BLaER1 (cell line): Measurements from ENCODE around the gene GPR171.
"Not testable (repeated sequence)": the region's sequence is repeated elsewhere in the genome, so short reads cannot be mapped to it uniquely, and the experiment has no call there.

Experiments
- H3K27ac ChIP-seq: shearing (Covaris generic); formaldehyde crosslinking; 2 replicates; pipeline ENCODE4 v1.8.1; 2022
- H3K27me3 ChIP-seq: shearing (Covaris generic); formaldehyde crosslinking; 2 replicates; pipeline ENCODE4 v1.8.1; 2022
- H3K36me3 ChIP-seq: shearing (Covaris generic); formaldehyde crosslinking; 2 replicates; pipeline ENCODE4 v1.8.1; 2022
- H3K4me1 ChIP-seq: shearing (Covaris generic); formaldehyde crosslinking; 2 replicates; pipeline ENCODE4 v1.8.1; 2022
- H3K4me2 ChIP-seq: shearing (Covaris generic); formaldehyde crosslinking; 2 replicates; pipeline ENCODE4 v1.8.1; 2022
- H3K4me3 ChIP-seq: shearing (Covaris generic); formaldehyde crosslinking; 2 replicates; pipeline ENCODE4 v1.8.1; 2022
- H3K9ac ChIP-seq: shearing (Covaris generic); formaldehyde crosslinking; 2 replicates; pipeline ENCODE4 v1.8.1; 2022
- H3K9me3 ChIP-seq: shearing (Covaris generic); formaldehyde crosslinking; 2 replicates; pipeline ENCODE4 v1.8.1; 2022
- H4K20me1 ChIP-seq: shearing (Covaris generic); formaldehyde crosslinking; 2 replicates; pipeline ENCODE4 v1.8.1; 2022
- Cebpa-rat ChIP-seq: shearing (Covaris generic); IDR thresholded peaks from 2 replicates; pipeline ENCODE4 v1.8.1; 2022

Gene GPR171

DNA sequence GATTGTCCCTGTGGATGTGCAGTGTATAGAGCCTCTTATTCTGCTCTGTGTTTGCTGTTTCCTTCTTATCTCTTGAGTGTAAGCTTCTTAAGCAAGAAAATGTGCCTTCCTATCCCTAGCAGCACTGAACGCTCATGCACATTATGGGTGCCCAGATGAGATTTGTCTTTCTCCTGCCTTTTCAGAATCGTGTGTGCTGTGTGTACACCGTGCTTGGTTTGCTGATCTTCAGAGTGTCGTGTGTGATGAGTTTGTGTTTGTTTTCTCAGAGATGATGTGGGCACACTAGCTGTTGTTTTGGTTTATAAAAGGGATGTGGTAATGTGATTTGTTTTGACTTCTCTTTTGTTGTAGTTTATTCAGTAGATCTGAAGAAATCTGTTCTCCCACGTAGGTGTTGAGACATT lies 19.7 kb downstream of the GPR171 start:
- no peaks in the 10 kb centered on the region for H3K27me3 ChIP-seq
- no peak for TF ChIP-seq Cebpa-rat
- no peaks in the 10 kb centered on the region for H4K20me1 ChIP-seq
- no peak overlapping the region for H3K9ac ChIP-seq
- peaks cover 12% of the 10 kb centered on the region; the same call in 1 of the 2 replicates for H3K4me1 ChIP-seq
- H3K4me3 ChIP-seq: no peak overlapping the region
- peaks cover 5% of the 10 kb centered on the region; the same call in 1 of the 2 replicates for H3K36me3 ChIP-seq
- no peak overlapping the region for H3K4me2 ChIP-seq
- H3K27ac ChIP-seq: no peak overlapping the region
- no peaks in the 10 kb centered on the region for H3K9me3 ChIP-seq

DNA sequence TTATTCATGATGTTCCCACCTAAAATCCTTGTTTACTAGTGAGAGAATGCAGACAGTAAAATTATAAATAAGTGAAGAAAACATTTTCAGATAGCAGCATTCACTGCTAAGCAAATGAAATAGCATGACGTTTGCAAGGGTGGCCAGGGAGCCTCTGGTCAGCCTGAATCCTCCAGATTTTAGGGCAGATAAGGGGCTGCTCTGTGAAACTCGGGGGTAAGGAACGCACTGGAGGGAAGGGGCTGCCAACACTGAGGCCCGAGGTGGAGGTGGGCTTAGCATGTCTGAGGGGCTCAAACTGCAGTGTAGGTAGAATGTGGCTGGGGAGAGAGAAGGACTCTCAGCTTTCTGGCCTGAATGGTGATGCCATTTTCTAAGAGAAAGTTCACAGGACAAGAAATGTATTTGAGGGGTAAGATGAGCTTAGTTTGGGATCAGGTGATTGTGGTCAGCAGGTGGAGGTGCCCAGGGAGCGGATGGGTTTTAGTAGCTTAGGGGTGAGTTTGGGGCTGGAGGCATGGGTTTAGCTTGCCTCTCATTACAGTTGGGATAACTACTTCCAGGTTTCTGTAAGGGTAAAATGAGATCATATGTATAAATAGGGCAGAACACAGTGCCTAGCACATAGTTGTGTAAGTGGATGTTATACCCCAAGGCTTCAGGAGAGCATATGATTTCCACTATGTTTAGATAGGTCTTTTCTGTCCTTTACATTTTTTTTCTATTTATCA lies 20.5 kb downstream of the GPR171 start:
- H3K27ac ChIP-seq: no peak overlapping the region
- no peak overlapping the region for H3K9ac ChIP-seq
- H3K4me3 ChIP-seq: no peak overlapping the region
- peaks cover 5% of the 10 kb centered on the region; the same call in 1 of the 2 replicates for H3K36me3 ChIP-seq
- TF ChIP-seq Cebpa-rat: no peak
- no peaks in the 10 kb centered on the region for H4K20me1 ChIP-seq
- H3K4me1 ChIP-seq: peaks cover 12% of the 10 kb centered on the region; the same call in 1 of the 2 replicates
- no peaks in the 10 kb centered on the region for H3K27me3 ChIP-seq
- H3K4me2 ChIP-seq: no peak overlapping the region
- H3K9me3 ChIP-seq: no peaks in the 10 kb centered on the region

DNA sequence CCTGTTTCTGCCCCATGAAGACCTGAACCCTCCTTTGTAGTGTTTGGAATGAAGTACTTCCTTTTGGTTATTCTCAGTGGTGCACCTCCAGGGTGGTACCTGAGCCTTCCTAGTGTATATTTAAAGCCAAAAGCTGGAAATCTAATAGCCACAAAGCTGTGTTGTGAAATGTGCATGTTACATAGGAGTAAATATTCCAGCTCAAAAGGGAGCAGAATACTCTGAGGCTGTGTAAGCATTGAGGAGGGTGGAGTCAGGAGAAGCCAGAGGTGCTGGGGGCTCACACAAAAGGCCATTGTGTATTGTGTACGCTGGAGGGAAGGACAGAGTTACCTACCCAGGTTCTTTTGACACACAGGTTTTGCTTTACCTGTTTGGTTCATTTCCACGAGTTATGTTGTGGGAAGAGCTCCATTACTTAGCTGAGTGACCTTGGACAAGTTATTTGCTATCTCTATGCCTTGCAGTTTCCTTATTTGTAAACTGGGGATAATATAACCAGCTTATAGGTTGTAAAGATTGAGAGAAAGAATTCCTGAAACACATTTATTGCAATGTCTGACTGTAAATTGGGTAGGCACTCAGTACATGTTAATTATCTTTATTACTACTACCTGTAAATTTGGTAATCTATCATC lies 24.7 kb downstream of the GPR171 start:
- Histone ChIP-seq H3K36me3 (no peaks in the 10 kb centered on the region), H3K4me3 (no peak overlapping the region), H3K4me2 (no peak overlapping the region), H3K27ac (no peak overlapping the region), H3K27me3 (no peaks in the 10 kb centered on the region), H4K20me1 (no peaks in the 10 kb centered on the region), H3K4me1 (peaks cover 26% of the 10 kb centered on the region; the same call in 1 of the 2 replicates), H3K9me3 (no peaks in the 10 kb centered on the region), H3K9ac (no peak overlapping the region)
- TF ChIP-seq Cebpa-rat: no peak

DNA sequence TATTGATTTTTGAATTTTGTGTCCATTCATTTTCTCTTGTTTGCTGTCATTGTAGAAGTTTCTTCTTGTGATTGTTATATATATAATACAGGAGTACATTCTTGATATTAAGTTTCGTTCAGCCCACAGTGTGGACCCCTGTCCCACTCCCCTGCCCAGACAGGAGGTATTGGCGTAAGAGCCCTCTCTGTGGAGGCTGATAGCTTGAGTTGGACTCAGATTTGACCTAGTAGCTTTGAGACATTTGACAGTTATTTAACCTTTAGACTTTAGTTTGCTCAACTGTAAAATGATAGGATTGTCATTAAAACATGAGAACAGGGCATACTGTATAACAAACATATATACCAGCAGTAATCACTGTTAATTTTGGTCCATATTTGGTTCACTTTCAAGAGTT lies 27.1 kb downstream of the GPR171 start:
- Histone ChIP-seq H4K20me1 (no peaks in the 10 kb centered on the region), H3K36me3 (no peaks in the 10 kb centered on the region), H3K9me3 (no peaks in the 10 kb centered on the region), H3K27ac (no peak overlapping the region), H3K4me2 (no peak overlapping the region), H3K9ac (no peak overlapping the region), H3K4me1 (peaks cover 49% of the 10 kb centered on the region), H3K27me3 (no peaks in the 10 kb centered on the region), H3K4me3 (no peak overlapping the region)
- TF ChIP-seq Cebpa-rat: no peak

DNA sequence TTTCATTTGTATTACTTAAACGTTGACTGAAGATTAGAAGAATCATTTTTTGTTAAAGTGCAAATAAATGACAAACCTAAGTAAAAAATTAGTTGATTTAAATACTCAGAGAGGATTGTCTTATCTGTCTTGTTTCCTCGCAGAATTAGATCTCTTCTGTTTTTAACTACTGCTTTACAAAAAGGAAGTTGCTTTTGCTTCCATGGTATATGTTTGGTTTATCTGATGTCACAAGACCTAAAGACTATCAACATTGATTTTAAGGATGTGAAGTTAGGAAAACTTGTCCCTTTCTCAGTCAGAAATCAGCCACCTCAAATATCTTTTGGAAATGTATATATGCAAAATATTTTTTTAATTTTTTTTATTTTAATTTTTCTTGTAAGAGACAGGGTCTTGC lies 28.7 kb downstream of the GPR171 start:
- no peaks in the 10 kb centered on the region for H3K36me3 ChIP-seq
- H3K4me1 ChIP-seq: peaks cover 55% of the 10 kb centered on the region
- no peaks in the 10 kb centered on the region for H3K27me3 ChIP-seq
- H3K9ac ChIP-seq: no peak overlapping the region
- H3K4me3 ChIP-seq: no peak overlapping the region
- no peak for TF ChIP-seq Cebpa-rat
- no peaks in the 10 kb centered on the region for H4K20me1 ChIP-seq
- H3K27ac ChIP-seq: no peak overlapping the region
- no peaks in the 10 kb centered on the region for H3K9me3 ChIP-seq
- H3K4me2 ChIP-seq: no peak overlapping the region

DNA sequence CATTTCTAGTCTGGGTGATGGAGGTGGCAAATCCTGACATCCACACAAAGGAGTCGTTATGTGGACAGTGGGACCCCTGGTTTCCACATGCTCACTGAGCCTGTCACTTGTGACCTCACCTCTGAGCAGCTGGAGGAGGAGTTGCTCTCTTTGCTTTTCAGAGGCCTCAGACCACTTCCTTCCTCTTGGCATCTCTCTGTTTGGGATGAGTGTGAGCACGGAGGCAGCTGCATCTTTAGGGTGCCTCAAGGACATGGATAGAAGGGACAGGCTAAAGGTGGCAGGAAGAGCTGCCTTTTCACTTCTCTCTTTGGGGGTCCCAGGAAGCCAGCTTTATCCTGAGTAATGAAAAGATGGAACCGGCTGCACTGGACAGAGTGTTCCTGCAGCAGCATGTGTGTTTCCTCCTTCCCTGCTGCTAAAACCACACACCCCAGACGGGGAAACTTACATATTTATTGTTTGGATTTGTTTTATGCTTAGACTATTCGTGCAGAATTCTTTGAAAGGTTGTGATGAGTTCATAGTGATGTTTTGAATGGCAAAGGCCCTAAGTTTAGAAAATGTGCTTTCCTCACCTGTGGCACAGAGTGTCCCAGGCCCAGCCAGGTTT lies 31.8 kb downstream of the GPR171 start:
- H3K4me3 ChIP-seq: no peak overlapping the region
- H3K4me1 ChIP-seq: peaks cover 59% of the 10 kb centered on the region
- H3K9ac ChIP-seq: peak overlapping the region; percentile 61
- H3K27me3 ChIP-seq: no peaks in the 10 kb centered on the region
- H3K9me3 ChIP-seq: no peaks in the 10 kb centered on the region
- peak overlapping the region; percentile 83 for H3K27ac ChIP-seq
- peak overlapping the region; percentile 82 for H3K4me2 ChIP-seq
- H4K20me1 ChIP-seq: no peaks in the 10 kb centered on the region
- no peak for TF ChIP-seq Cebpa-rat
- no peaks in the 10 kb centered on the region for H3K36me3 ChIP-seq

DNA sequence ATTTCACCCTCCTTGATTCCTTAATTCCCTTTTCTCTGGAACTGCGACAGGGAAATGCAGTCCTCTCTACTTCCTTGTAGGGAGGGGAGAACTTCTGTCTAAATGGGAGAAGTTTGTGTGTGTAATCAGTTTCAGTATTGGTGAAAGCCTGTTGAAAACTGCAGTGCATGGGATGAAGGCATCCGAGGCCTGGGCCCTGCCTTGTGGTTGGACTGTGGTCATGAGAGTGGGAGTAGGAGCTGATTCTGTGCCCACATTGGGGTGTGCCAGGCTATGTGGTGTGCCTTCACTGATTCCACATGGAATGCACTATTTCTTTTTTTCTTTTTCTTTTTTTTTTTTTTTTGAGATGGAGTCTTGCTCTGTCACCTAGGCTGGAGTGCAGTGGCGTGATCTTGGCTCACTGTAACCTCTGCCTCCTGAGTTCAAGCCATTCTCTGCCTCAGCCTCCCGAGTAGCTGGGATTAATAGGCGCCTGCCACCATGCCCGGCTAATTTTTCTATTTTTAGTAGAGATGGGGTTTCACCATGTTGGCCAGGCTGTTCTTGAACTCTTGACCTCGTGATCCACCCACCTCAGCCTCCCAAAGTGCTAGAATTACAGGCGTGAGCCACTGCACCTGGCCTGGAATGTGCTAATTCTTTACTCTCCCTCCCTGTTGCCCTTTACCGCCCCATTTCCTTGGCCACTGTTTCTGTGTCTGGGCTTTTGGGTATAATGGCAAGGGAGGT lies 32.9 kb downstream of the GPR171 start:
- H3K4me3 ChIP-seq, H4K20me1 ChIP-seq, H3K9me3 ChIP-seq, H3K27me3 ChIP-seq, H3K36me3 ChIP-seq: not testable (repeated sequence)
- Histone ChIP-seq H3K4me1 (peaks cover 59% of the 10 kb centered on the region), H3K9ac (peak overlapping the region; percentile 38), H3K27ac (peak overlapping the region; percentile 83), H3K4me2 (peak overlapping the region; percentile 82)

DNA sequence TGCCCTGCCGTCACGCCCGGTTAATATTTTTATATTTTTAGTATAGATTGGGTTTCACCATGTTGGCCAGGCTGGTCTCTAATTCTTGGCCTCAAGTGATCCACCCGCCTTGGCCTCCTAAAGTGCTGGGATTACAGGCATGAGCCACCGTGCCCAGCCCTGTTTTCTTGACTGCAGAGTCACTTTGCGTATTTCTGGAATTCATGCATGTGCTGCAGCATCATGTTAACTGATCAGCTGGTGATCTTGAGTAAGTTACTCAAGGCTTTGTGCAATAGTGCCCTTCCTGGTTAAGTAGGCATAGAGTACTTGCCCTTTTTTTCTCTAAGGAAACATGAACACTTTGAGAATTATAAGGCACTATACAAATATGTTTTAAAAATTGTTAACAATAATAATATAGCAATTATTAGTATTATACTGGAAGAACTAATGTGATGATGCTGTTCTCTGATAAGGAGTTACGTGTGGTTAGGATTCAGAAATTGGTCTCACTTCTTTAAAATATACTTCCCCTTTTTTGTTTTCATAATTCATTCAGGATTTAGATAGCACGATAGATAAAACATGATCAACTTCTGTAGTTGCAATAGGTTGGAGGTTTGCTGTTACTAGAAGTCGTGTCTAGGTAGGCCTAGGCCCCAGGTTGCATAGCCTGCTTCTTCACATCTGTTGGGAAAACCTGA lies 33.6 kb downstream of the GPR171 start:
- peak overlapping the region; percentile 82 for H3K4me2 ChIP-seq

More for the DNA sequence above, 33.6 kb downstream of the GPR171 start:
- H3K36me3 ChIP-seq: no peaks in the 10 kb centered on the region
- H3K9me3 ChIP-seq: no peaks in the 10 kb centered on the region
- no peaks in the 10 kb centered on the region for H3K27me3 ChIP-seq
- H3K9ac ChIP-seq: peak overlapping the region; percentile 22; the same call in 1 of the 2 replicates
- H3K4me3 ChIP-seq: no peak overlapping the region
- H4K20me1 ChIP-seq: no peaks in the 10 kb centered on the region
- H3K4me1 ChIP-seq: peaks cover 56% of the 10 kb centered on the region
- H3K27ac ChIP-seq: peak overlapping the region; percentile 83
- TF ChIP-seq Cebpa-rat: no peak
